Trophoblast cell (in vitro differentiated cells and primary cell): ENCODE data around the gene LMLN.

Experiments used
- DNase-seq, 2 donors: peaks; one replicate each; pipeline ENCODE4 v3.0.0-alpha.2; 2016
- H2AFZ ChIP-seq: 2 replicates; pipeline ENCODE4 v1.6.1; 2013; ENCODE audit warnings: low read length, moderate library complexity, mild to moderate bottlenecking; ENCODE audit not compliant: insufficient read depth, poor library complexity
- H2AK5ac ChIP-seq: 2 replicates; pipeline ENCODE4 v1.6.1; 2013; ENCODE audit warnings: mild to moderate bottlenecking, low read length
- H2BK120ac ChIP-seq: 2 replicates; pipeline ENCODE4 v1.6.1; 2013; ENCODE audit warnings: low read length, mild to moderate bottlenecking, moderate library complexity; ENCODE audit not compliant: insufficient read depth, poor library complexity
- H2BK12ac ChIP-seq: 2 replicates; pipeline ENCODE4 v1.6.1; 2013; ENCODE audit warnings: mild to moderate bottlenecking, low read length, moderate library complexity
- H2BK5ac ChIP-seq: 2 replicates; pipeline ENCODE4 v1.6.1; 2013; ENCODE audit warnings: low read length, low read depth, moderate library complexity, mild to moderate bottlenecking; ENCODE audit not compliant: poor library complexity
- H3K14ac ChIP-seq: 2 replicates; pipeline ENCODE4 v1.6.1; 2013; ENCODE audit warnings: mild to moderate bottlenecking, low read length
- H3K18ac ChIP-seq: 2 replicates; pipeline ENCODE4 v1.6.1; 2013; ENCODE audit warnings: mild to moderate bottlenecking, low read length
- H3K23ac ChIP-seq: 2 replicates; pipeline ENCODE4 v1.6.1; 2013; ENCODE audit warnings: low read length
- H3K27ac ChIP-seq: 2 replicates; pipeline ENCODE4 v1.5.1; 2013; ENCODE audit warnings: low read depth, mild to moderate bottlenecking, inconsistent platforms, low read length, moderate library complexity
- H3K27me3 ChIP-seq: 2 replicates; pipeline ENCODE4 v1.6.1; 2013; ENCODE audit warnings: inconsistent platforms, mild to moderate bottlenecking, low read length, moderate library complexity; ENCODE audit not compliant: insufficient read depth
- H3K36me3 ChIP-seq, 2 experiments: 1 replicate in 1 of 2; 2 replicates in 1 of 2; pipeline ENCODE4 v1.6.1; 2013; ENCODE audit warnings: low read length in 2 of 2, mild to moderate bottlenecking in 2 of 2, moderate library complexity in 1 of 2; ENCODE audit not compliant: insufficient read depth in 2 of 2, control insufficient read depth in 1 of 2
- H3K4ac ChIP-seq: 2 replicates; pipeline ENCODE4 v1.6.1; 2013; ENCODE audit warnings: low read depth, mild to moderate bottlenecking, low read length, moderate library complexity
- H3K4me1 ChIP-seq, 2 experiments: 1 replicate in 1 of 2; 2 replicates in 1 of 2; pipeline ENCODE4 v1.6.1; 2013; ENCODE audit warnings: low read length in 2 of 2, mild to moderate bottlenecking in 2 of 2, moderate library complexity in 1 of 2; ENCODE audit not compliant: insufficient read depth in 2 of 2, control insufficient read depth in 1 of 2
- H3K4me2 ChIP-seq: 2 replicates; pipeline ENCODE4 v1.6.1; 2013; ENCODE audit warnings: inconsistent platforms, mild to moderate bottlenecking, low read length, moderate library complexity
- H3K4me3 ChIP-seq: 2 replicates; pipeline ENCODE4 v1.5.1; 2013; ENCODE audit warnings: mild to moderate bottlenecking, low read depth, low read length, inconsistent platforms
- H3K79me1 ChIP-seq: one replicate; pipeline ENCODE4 v1.6.1; 2013; ENCODE audit warnings: low read length
- H3K79me2 ChIP-seq: 2 replicates; pipeline ENCODE4 v1.6.1; 2013; ENCODE audit warnings: low read length, mild to moderate bottlenecking; ENCODE audit not compliant: control insufficient read depth, insufficient read depth, poor library complexity
- H3K9ac ChIP-seq: 2 replicates; pipeline ENCODE4 v1.6.1; 2013; ENCODE audit warnings: mild to moderate bottlenecking, low read length
- H3K9me3 ChIP-seq: 2 replicates; pipeline ENCODE4 v1.6.1; 2013; ENCODE audit warnings: low read depth, mild to moderate bottlenecking, control low read depth, inconsistent platforms, low read length; ENCODE audit not compliant: insufficient read depth
- H4K12ac ChIP-seq: 2 replicates; pipeline ENCODE4 v1.6.1; 2013; ENCODE audit warnings: low read depth, mild to moderate bottlenecking, low read length, moderate library complexity
- H4K8ac ChIP-seq: 2 replicates; pipeline ENCODE4 v1.6.1; 2013; ENCODE audit warnings: low read depth, mild to moderate bottlenecking, low read length, moderate library complexity
- H4K91ac ChIP-seq: one replicate; pipeline ENCODE4 v1.6.1; 2013; ENCODE audit warnings: low read depth, mild to moderate bottlenecking, low read length, moderate library complexity
- WGBS: extraction: QIAGEN DNeasy Blood & Tissue Kit; methylation state at CpG from one replicate; pipeline ENCODE4 v1.1.7; 2013; ENCODE audit warnings: missing lambda C conversion rate; ENCODE audit not compliant: insufficient read length, insufficient coverage; ENCODE audit errors: extremely low coverage; 5-methylcytosine and 5-hydroxymethylcytosine counted together

LMLN gene

GRCh38 chr3:198067416-198067815 is 107.4 kb downstream of the LMLN start:
- Histone ChIP-seq H3K9me3 (no peaks in the 10 kb centered on the region), H3K36me3 (no peaks in the 10 kb centered on the region), H2BK120ac (no peak overlapping the region), H2BK5ac (no peak overlapping the region), H4K12ac (no peak overlapping the region), H2AFZ (no peak overlapping the region), H3K79me1 (no peaks in the 10 kb centered on the region), H3K27ac (no peak overlapping the region), H3K4me3 (no peak overlapping the region), H3K4ac (no peak overlapping the region), H3K23ac (no peak overlapping the region), H3K79me2 (no peaks in the 10 kb centered on the region), H2BK12ac (no peak overlapping the region), H2AK5ac (no peak overlapping the region), H3K14ac (no peak overlapping the region), H3K18ac (no peak overlapping the region), H3K27me3 (no peaks in the 10 kb centered on the region), H3K9ac (no peak overlapping the region), H4K8ac (no peak overlapping the region), H3K4me1 (peaks cover 0 to 2% of the 10 kb centered on the region in 2 experiments), H3K4me2 (no peak overlapping the region), H4K91ac (no peak overlapping the region)
- DNase-seq, result no peak
- WGBS, result no CpG with 5 or more reads among the region's 2 CpGs

GRCh38 chr3:198070871-198071270 is 110.9 kb downstream of the LMLN start:
- no peaks in the 10 kb centered on the region for H3K79me1 ChIP-seq
- no CpG with 5 or more reads among the region's 5 CpGs for WGBS
- H3K4ac ChIP-seq, result no peak overlapping the region
- H3K27me3 ChIP-seq, result no peaks in the 10 kb centered on the region
- H3K18ac ChIP-seq, result no peak overlapping the region
- H4K12ac ChIP-seq, result no peak overlapping the region
- H3K14ac ChIP-seq, result no peak overlapping the region
- no peak overlapping the region for H2AFZ ChIP-seq
- peaks cover 0 to 2% of the 10 kb centered on the region in 2 experiments for H3K4me1 ChIP-seq
- no peak overlapping the region for H3K23ac ChIP-seq
- no peaks in the 10 kb centered on the region for H3K36me3 ChIP-seq
- no peak overlapping the region for H2BK120ac ChIP-seq
- no peak overlapping the region for H2AK5ac ChIP-seq
- no peak overlapping the region for H2BK5ac ChIP-seq
- no peak overlapping the region for H4K8ac ChIP-seq
- H3K9ac ChIP-seq, result no peak overlapping the region
- no peaks in the 10 kb centered on the region for H3K79me2 ChIP-seq
- no peak overlapping the region for H3K27ac ChIP-seq
- H3K4me2 ChIP-seq, result no peak overlapping the region
- no peak overlapping the region for H4K91ac ChIP-seq
- no peak overlapping the region for H2BK12ac ChIP-seq
- H3K4me3 ChIP-seq, result no peak overlapping the region
- H3K9me3 ChIP-seq, result no peaks in the 10 kb centered on the region
- peak; percentile 62 to 90 for DNase-seq

GRCh38 chr3:198071602-198072287 is 111.7 kb downstream of the LMLN start:
- DNase-seq, result peak; percentile 74 to 77
- H4K12ac ChIP-seq, result no peak overlapping the region
- H2AK5ac ChIP-seq, result no peak overlapping the region
- no peak overlapping the region for H3K27ac ChIP-seq
- no peaks in the 10 kb centered on the region for H3K79me2 ChIP-seq
- no CpG with 5 or more reads among the region's 4 CpGs for WGBS
- no peak overlapping the region for H3K9ac ChIP-seq
- H3K23ac ChIP-seq, result no peak overlapping the region
- no peak overlapping the region for H2AFZ ChIP-seq
- no peak overlapping the region for H4K8ac ChIP-seq
- H3K4me2 ChIP-seq, result no peak overlapping the region
- H2BK5ac ChIP-seq, result no peak overlapping the region
- H3K27me3 ChIP-seq, result no peaks in the 10 kb centered on the region
- H3K79me1 ChIP-seq, result no peaks in the 10 kb centered on the region
- no peak overlapping the region for H2BK12ac ChIP-seq
- no peaks in the 10 kb centered on the region for H3K9me3 ChIP-seq
- H3K36me3 ChIP-seq, result no peaks in the 10 kb centered on the region
- H3K18ac ChIP-seq, result no peak overlapping the region
- H4K91ac ChIP-seq, result no peak overlapping the region
- H2BK120ac ChIP-seq, result no peak overlapping the region
- H3K14ac ChIP-seq, result no peak overlapping the region
- no peak overlapping the region for H3K4me3 ChIP-seq
- peaks cover 0 to 2% of the 10 kb centered on the region in 2 experiments for H3K4me1 ChIP-seq
- H3K4ac ChIP-seq, result no peak overlapping the region

- H4K91ac ChIP-seq, result no peak overlapping the region
- H3K9ac ChIP-seq, result no peak overlapping the region
- H3K14ac ChIP-seq, result no peak overlapping the region
- H2AK5ac ChIP-seq, result no peak overlapping the region
- no peak overlapping the region for H3K4me2 ChIP-seq
- no peak overlapping the region for H2BK5ac ChIP-seq
- H3K4me1 ChIP-seq, result peaks cover 8 to 9% of the 10 kb centered on the region in 2 experiments
- H4K12ac ChIP-seq, result no peak overlapping the region
- no peak overlapping the region for H3K23ac ChIP-seq
- no peak overlapping the region for H2BK12ac ChIP-seq
- no peak for DNase-seq
- peaks cover 3% of the 10 kb centered on the region for H3K9me3 ChIP-seq
- no peak overlapping the region for H3K27ac ChIP-seq
- H3K79me1 ChIP-seq, result peaks cover 2% of the 10 kb centered on the region
- no peak overlapping the region for H3K4ac ChIP-seq
- H3K79me2 ChIP-seq, result no peaks in the 10 kb centered on the region
- WGBS, result no CpG with 5 or more reads among the region's 8 CpGs
- no peak overlapping the region for H3K18ac ChIP-seq
- H2AFZ ChIP-seq, result no peak overlapping the region
- no peaks in the 10 kb centered on the region for H3K36me3 ChIP-seq
- no peak overlapping the region for H2BK120ac ChIP-seq
- H3K27me3 ChIP-seq, result peaks cover 15% of the 10 kb centered on the region
- H4K8ac ChIP-seq, result no peak overlapping the region
- no peak overlapping the region for H3K4me3 ChIP-seq
Measured at GRCh38 chr3:198076722-198077308, 116.8 kb downstream of the LMLN start.
